Astrocyte (in vitro differentiated cells and primary cell): ENCODE data around the gene DUSP5. TPM values are rescaled to one million over a fixed set of nuclear protein-coding genes. Genes with fewer than 3 reads are reported as not detected.

Experiments
- DNase-seq: peaks from one replicate; pipeline ENCODE4 v3.0.0-alpha.2; 2010; ENCODE audit warnings: low read depth
- FAIRE-seq: peaks from 2 replicates; lab custom pipeline; 2011; peaks lifted over from hg19 to GRCh38; lab: Jason Lieb, UNC
- H2AFZ ChIP-seq: 2 replicates; pipeline ENCODE4 v1.6.0; 2012; ENCODE audit warnings: low read depth, low read length, inconsistent platforms
- H3K27ac ChIP-seq: 2 replicates; pipeline ENCODE4 v1.5.1; 2011; ENCODE audit warnings: low read depth, low read length, inconsistent platforms
- H3K27me3 ChIP-seq: 2 replicates; pipeline ENCODE4 v1.6.0; 2011; ENCODE audit warnings: low read length, inconsistent platforms; ENCODE audit not compliant: insufficient read depth
- H3K36me3 ChIP-seq: 2 replicates; pipeline ENCODE4 v1.5.1; 2011; ENCODE audit warnings: low read length, inconsistent platforms; ENCODE audit not compliant: insufficient read depth
- H3K4me1 ChIP-seq: 2 replicates; pipeline ENCODE4 v1.5.1; 2011; ENCODE audit warnings: low read length, inconsistent platforms; ENCODE audit not compliant: insufficient read depth
- H3K4me2 ChIP-seq: 2 replicates; pipeline ENCODE4 v1.6.0; 2012; ENCODE audit warnings: low read length, inconsistent platforms
- H3K4me3 ChIP-seq: 2 replicates; pipeline ENCODE4 v1.5.1; 2011; ENCODE audit warnings: low read depth, mild to moderate bottlenecking, low read length, inconsistent platforms; ENCODE audit not compliant: insufficient read depth
- H3K79me2 ChIP-seq: 2 replicates; pipeline ENCODE4 v1.6.0; 2012; ENCODE audit warnings: mild to moderate bottlenecking, low read length, inconsistent platforms; ENCODE audit not compliant: insufficient read depth
- H3K9ac ChIP-seq: 2 replicates; pipeline ENCODE4 v1.6.0; 2012; ENCODE audit warnings: mild to moderate bottlenecking, low read length, inconsistent platforms
- H3K9me3 ChIP-seq: 2 replicates; pipeline ENCODE4 v1.5.1; 2012; ENCODE audit warnings: low read depth, mild to moderate bottlenecking, low read length, inconsistent platforms; ENCODE audit not compliant: insufficient read depth
- H4K20me1 ChIP-seq: 2 replicates; pipeline ENCODE4 v1.6.0; 2012; ENCODE audit warnings: low read length, inconsistent platforms; ENCODE audit not compliant: insufficient read depth
- H3K27ac Mint-ChIP-seq: one replicate; pipeline ENCODE4 v1.8.0; 2021; ENCODE audit warnings: mild to moderate bottlenecking, mixed read lengths; ENCODE audit not compliant: unreplicated experiment
- H3K27me3 Mint-ChIP-seq: one replicate; pipeline ENCODE4 v1.8.0; 2021; ENCODE audit warnings: low read depth, mixed read lengths; ENCODE audit not compliant: unreplicated experiment
- H3K36me3 Mint-ChIP-seq: one replicate; pipeline ENCODE4 v1.8.0; 2021; ENCODE audit warnings: low read depth, mixed read lengths; ENCODE audit not compliant: unreplicated experiment
- H3K4me1 Mint-ChIP-seq: one replicate; pipeline ENCODE4 v1.8.0; 2021; ENCODE audit warnings: low read depth, mixed read lengths; ENCODE audit not compliant: unreplicated experiment
- H3K4me3 Mint-ChIP-seq: one replicate; pipeline ENCODE4 v1.8.0; 2021; ENCODE audit warnings: mild to moderate bottlenecking, moderate library complexity, mixed read lengths; ENCODE audit not compliant: unreplicated experiment
- H3K9me3 Mint-ChIP-seq: one replicate; pipeline ENCODE4 v1.8.0; 2021; ENCODE audit warnings: mild to moderate bottlenecking, mixed read lengths; ENCODE audit not compliant: unreplicated experiment
- EZH2 ChIP-seq: IDR thresholded peaks from 2 replicates; pipeline ENCODE4 v1.6.1; 2012; ENCODE audit warnings: mild to moderate bottlenecking, low read length, inconsistent platforms; ENCODE audit not compliant: insufficient read depth
- total RNA-seq: library from RNA; stranded (reverse); gene quantifications from 2 replicates; pipeline ENCODE4 v1.2.1, GENCODE V29; 2021
- TF ChIP-seq, protein P1 (sequence below): IDR thresholded peaks from 2 replicates; pipeline ENCODE4 v1.5.1; 2011; ENCODE audit warnings: low read depth, mild to moderate bottlenecking, inconsistent platforms, low read length, moderate library complexity; ENCODE audit not compliant: insufficient read depth

The DUSP5 gene
- total RNA-seq, 1 donor from 2014 or later, result 36.4 TPM

DNA sequence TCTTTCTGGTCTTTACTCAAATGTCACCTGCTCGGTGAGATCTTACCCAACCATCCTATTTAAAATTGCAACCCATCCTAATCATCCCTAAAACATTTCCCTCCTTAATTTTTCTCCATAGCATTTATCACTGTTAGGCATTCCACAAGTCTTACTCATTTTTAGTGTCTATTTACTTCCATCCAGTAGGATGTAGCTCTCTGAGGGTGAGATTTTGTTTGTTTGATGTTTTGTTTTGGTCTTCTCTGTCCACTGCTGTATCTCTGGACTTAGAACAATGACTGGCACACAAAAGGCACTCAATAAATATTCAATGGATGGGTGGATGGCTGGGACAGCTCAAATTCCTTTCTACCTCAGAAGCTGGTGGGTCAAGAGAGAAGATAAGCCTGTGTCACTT, 15.8 kb upstream of the DUSP5 start:
- no peaks in the 10 kb centered on the region for H3K36me3 Mint-ChIP-seq
- Histone ChIP-seq H3K9me3 (no peaks in the 10 kb centered on the region), H3K9ac (no peak overlapping the region), H3K36me3 (no peaks in the 10 kb centered on the region), H3K79me2 (no peaks in the 10 kb centered on the region), H4K20me1 (no peaks in the 10 kb centered on the region), H3K27ac (no peak overlapping the region), H3K27me3 (no peaks in the 10 kb centered on the region), H2AFZ (no peak overlapping the region), H3K4me2 (no peak overlapping the region), H3K4me1 (no peaks in the 10 kb centered on the region), H3K4me3 (no peak overlapping the region)
- no peak overlapping the region for H3K27ac Mint-ChIP-seq
- DNase-seq, result no peak
- peaks cover 5% of the 10 kb centered on the region for H3K9me3 Mint-ChIP-seq
- H3K4me1 Mint-ChIP-seq, result peaks cover 6% of the 10 kb centered on the region
- no peak for FAIRE-seq
- TF ChIP-seq, protein P1, sequence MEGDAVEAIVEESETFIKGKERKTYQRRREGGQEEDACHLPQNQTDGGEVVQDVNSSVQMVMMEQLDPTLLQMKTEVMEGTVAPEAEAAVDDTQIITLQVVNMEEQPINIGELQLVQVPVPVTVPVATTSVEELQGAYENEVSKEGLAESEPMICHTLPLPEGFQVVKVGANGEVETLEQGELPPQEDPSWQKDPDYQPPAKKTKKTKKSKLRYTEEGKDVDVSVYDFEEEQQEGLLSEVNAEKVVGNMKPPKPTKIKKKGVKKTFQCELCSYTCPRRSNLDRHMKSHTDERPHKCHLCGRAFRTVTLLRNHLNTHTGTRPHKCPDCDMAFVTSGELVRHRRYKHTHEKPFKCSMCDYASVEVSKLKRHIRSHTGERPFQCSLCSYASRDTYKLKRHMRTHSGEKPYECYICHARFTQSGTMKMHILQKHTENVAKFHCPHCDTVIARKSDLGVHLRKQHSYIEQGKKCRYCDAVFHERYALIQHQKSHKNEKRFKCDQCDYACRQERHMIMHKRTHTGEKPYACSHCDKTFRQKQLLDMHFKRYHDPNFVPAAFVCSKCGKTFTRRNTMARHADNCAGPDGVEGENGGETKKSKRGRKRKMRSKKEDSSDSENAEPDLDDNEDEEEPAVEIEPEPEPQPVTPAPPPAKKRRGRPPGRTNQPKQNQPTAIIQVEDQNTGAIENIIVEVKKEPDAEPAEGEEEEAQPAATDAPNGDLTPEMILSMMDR, result no peak
- TF ChIP-seq EZH2, result no peak
- H3K27me3 Mint-ChIP-seq, result peaks cover 2% of the 10 kb centered on the region
- H3K4me3 Mint-ChIP-seq, result no peak overlapping the region

DNA sequence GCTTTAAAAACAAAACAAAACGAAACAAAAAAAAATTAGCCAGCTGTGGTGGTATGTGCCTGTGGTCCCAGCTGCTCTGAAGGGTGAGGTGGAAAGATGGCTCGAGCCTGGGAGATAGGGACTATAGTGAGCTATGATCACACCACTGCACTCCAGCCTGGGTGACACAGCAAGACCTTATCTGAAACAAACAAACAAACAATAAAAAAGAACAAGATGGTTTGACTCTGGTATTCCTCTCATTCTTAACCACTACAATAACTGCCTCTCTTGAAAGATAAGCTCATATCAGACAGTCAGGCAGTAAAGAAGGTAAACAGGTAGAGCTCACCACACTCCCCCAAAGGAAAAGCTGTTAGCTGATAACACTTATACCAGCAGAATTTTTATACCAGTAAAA, 14.1 kb upstream of the DUSP5 start:
- Histone ChIP-seq H3K9me3 (no peaks in the 10 kb centered on the region), H3K4me3 (no peak overlapping the region), H3K27ac (no peak overlapping the region), H3K36me3 (no peaks in the 10 kb centered on the region), H4K20me1 (no peaks in the 10 kb centered on the region), H3K4me2 (no peak overlapping the region), H3K27me3 (no peaks in the 10 kb centered on the region), H3K79me2 (no peaks in the 10 kb centered on the region), H3K9ac (no peak overlapping the region), H3K4me1 (peaks cover 12% of the 10 kb centered on the region), H2AFZ (no peak overlapping the region)
- Mint-ChIP-seq H3K9me3 (no peaks in the 10 kb centered on the region), H3K36me3 (no peaks in the 10 kb centered on the region), H3K4me3 (no peak overlapping the region), H3K27me3 (peaks cover under 1% of the 10 kb centered on the region), H3K4me1 (peaks cover 22% of the 10 kb centered on the region), H3K27ac (no peak overlapping the region)
- TF ChIP-seq, protein P1, result no peak
- TF ChIP-seq EZH2, result no peak
- FAIRE-seq (no peak), DNase-seq (no peak)

DNA sequence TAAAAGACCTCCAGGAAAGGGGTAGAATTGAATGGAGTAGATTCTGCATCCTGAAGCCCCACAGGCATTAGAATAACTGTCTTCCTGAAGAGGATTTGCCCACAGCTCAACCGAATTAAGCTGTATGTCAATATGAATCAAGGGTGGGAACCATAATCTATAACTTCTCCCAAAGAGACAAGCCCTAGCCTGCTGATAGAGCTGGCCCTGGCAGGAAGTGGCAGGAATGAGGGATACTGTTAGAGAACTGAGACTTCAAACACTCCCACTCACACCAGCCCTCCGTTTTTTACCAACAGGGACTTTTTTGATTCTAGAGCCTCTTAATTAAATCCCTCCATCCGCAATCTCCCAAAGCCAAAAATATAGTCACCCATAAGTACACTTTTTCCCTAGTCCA, 12.2 kb upstream of the DUSP5 start:
- H3K9ac ChIP-seq, result no peak overlapping the region
- no peak overlapping the region for H3K4me3 Mint-ChIP-seq
- no peaks in the 10 kb centered on the region for H3K36me3 Mint-ChIP-seq
- H2AFZ ChIP-seq, result no peak overlapping the region
- H3K27ac Mint-ChIP-seq, result peak overlapping the region; percentile 34
- H3K9me3 ChIP-seq, result no peaks in the 10 kb centered on the region
- no peaks in the 10 kb centered on the region for H3K9me3 Mint-ChIP-seq
- no peak for FAIRE-seq
- DNase-seq, result no peak
- TF ChIP-seq, protein P1, result no peak
- TF ChIP-seq EZH2, result no peak
- peaks cover 24% of the 10 kb centered on the region for H3K4me1 Mint-ChIP-seq
- H4K20me1 ChIP-seq, result no peaks in the 10 kb centered on the region
- H3K27me3 ChIP-seq, result no peaks in the 10 kb centered on the region
- no peaks in the 10 kb centered on the region for H3K36me3 ChIP-seq
- H3K4me1 ChIP-seq, result peaks cover 12% of the 10 kb centered on the region
- H3K4me2 ChIP-seq, result no peak overlapping the region
- H3K79me2 ChIP-seq, result no peaks in the 10 kb centered on the region
- H3K4me3 ChIP-seq, result no peak overlapping the region
- H3K27me3 Mint-ChIP-seq, result no peaks in the 10 kb centered on the region
- no peak overlapping the region for H3K27ac ChIP-seq
